HG03039 (cell line): ENCODE results near the gene CBLB.
"Not testable (repeated sequence)": the region's sequence is repeated elsewhere in the genome, so short reads cannot be mapped to it uniquely, and the experiment has no call there.

ENCODE experiments used
- ATAC-seq: cut with Tn5 transposase; IDR thresholded peaks from one replicate; pipeline ENCODE4 v1.9.1; 2021; ENCODE audit warnings: mild to moderate bottlenecking, moderate library complexity; ENCODE audit not compliant: unreplicated experiment

The CBLB gene

DNA sequence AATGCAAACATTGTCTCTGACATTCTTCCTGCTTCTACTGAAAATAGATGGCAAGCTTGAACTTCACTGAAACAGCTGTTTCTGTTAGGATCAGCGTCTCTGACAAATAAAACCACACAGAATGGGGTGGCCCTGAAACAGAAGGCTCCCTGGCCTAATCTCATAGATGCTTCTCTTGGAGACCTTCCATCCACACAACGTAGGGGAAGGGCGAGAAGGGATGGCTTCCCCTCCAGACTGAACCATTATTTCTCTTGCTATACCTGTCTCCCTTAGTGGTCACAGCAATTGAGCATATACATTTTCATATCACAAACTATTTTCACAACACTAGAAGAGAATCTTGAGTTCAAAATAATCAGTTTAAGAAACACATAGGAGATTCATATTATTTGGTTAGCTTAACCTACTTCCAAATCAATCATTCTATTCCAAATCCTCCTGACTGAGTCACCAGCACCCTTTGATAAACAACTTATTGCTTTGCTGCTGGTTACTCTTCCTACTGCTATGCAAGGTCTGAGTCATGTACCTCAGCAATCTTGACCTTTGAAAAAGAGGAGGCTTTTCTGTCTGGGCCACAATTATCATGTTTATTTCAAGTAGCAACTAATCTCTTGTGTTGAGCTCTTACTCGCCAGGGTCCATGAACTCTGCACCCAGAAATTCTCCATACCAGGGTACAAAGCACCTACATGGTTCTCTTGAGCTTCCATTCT is 45.5 kb downstream of the CBLB start:
- no peak for ATAC-seq

- ATAC-seq: no peak
Measured at GRCh38 chr3:105822171-105823123, 46.4 kb downstream of the CBLB start.

GRCh38 chr3:105821433-105821832 is 47.4 kb downstream of the CBLB start:
- no peak for ATAC-seq

DNA sequence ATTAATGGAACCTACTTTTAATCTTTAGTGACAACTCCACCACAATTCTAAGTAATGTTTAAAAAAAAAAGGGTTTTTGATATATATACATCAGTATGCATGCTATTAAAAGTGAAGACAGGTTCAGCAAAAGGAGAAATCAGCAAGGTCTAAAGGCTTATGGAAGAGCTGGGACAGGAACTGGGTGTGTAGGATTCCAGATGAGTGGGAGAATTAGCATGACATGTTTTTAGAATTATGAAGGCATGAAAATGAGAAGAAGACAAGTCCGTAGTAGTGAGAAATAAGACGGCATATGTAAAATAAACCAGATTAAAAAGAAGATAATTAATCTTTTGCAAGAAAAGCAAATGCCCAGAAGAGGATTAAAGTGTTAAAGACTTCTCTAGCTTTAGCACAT is 52.0 kb downstream of the CBLB start:
- no peak for ATAC-seq

DNA sequence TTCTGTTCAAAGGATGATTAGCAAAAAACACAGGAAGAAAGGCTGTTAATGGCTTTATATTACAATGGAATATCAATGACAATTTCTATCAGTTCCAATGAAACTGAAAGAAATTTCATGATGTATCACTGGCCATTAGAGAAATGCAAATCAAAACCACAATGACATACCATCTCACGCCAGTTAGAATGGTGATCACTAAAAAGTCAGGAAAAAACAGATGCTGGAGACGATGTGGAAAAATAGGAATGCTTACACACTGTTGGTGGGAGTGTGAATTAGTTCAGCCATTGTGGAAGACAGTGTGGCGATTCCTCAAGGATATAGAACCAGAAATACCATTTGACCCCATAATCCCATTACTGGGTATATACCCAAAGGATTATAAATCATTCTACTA is 53.5 kb downstream of the CBLB start:
- not testable (repeated sequence) for ATAC-seq

DNA sequence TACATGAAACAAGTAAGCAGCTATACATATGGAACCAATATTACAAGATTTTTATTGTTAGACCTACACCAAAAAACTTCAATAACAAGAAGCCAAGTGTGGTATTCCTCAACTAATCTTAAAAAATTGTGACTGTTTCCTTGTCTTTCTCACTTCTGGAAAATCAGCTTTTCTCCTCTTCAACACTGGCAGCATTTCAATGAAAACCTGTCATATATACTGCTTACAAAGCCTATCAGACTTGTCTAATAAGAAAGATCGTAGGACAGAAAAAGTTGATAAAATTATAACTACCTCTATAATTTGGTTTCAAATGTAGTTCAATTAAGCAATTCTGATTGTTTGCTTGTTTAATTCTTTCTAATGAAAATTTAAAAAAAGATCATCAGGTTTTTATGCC is 55.1 kb downstream of the CBLB start:
- ATAC-seq: no peak

GRCh38 chr3:105812194-105812586 is 56.6 kb downstream of the CBLB start:
- no peak for ATAC-seq

DNA sequence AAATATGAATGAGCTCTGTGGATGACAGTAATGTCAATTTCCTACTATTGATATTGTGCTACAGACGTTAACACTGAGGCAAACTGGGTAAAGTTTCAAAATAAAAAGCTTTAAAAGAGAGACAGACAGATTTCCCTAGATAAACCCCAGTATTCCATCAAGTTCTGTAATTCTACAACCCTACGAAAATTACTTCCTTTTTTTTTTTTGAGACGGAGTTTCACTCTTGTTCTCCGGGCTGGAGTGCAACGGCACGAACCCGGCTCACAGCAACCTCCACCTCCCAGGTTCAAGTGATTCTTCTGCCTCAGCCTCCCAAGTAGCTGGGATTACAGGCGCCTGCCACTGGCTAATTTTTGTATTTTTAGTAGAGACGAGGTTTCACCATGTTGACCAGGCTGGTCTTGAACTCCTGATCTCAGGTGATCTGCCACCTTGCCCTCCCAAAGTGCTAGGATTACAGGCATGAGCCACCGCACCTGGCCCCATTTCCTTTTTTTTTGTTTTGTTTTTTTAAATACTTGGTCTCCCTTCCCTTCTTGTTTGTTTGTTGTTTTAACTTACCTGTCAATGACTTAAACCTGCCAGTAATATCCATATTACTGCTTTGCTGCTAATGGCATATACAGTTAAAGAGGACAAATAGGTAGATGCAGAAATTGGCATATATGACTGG is 57.2 kb downstream of the CBLB start:
- no peak for ATAC-seq

GRCh38 chr3:105809208-105809888 is 59.5 kb downstream of the CBLB start:
- ATAC-seq: no peak

DNA sequence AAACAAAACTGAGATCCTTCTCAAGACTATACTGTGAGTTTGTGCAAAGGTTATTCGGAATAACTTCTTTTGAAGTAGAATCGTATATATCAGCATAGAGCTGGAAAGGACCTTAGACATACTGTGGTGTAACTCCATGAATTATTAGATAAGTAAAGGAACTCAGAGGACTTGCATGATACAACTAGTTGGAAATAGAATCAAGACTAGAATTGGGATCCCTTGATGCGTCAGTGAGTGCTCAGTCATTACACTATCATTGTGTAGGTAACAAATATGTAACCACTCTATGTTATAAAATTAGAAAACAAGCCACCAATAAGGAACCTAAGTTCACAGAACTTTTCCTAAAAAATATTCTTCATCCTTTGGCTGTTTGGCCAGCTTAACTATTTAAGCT is 61.1 kb downstream of the CBLB start:
- no peak for ATAC-seq

GRCh38 chr3:105807146-105807545 is 61.7 kb downstream of the CBLB start:
- no peak for ATAC-seq

- no peak for ATAC-seq
Measured at GRCh38 chr3:105806359-105806758, 62.5 kb downstream of the CBLB start.

DNA sequence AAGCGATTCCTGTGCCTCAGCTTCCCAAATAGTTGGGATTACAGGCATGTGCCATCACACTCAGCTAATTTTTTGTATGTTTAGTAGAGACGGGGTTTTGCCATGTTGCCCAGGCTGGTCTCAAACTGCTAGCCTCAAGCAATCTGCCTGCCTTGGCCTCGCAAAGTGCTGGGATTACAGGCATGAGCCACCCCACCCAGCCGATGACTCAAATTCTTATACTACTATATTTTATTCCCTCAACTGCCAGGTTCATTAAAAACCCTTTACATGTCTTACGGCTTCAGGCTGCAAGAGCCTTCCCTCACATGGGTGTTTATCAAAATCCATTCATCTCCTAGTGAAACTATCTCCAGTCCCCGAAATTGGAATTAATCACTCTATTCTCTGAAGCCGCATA is 63.4 kb downstream of the CBLB start:
- ATAC-seq: no peak

- ATAC-seq: no peak
Measured at GRCh38 chr3:105802118-105802706, 66.6 kb downstream of the CBLB start.

- no peak for ATAC-seq
Measured at GRCh38 chr3:105801397-105801796, 67.4 kb downstream of the CBLB start.

- no peak for ATAC-seq
Measured at GRCh38 chr3:105800320-105800719, 68.5 kb downstream of the CBLB start.

- ATAC-seq: no peak
Measured at GRCh38 chr3:105799286-105799685, 69.5 kb downstream of the CBLB start.

DNA sequence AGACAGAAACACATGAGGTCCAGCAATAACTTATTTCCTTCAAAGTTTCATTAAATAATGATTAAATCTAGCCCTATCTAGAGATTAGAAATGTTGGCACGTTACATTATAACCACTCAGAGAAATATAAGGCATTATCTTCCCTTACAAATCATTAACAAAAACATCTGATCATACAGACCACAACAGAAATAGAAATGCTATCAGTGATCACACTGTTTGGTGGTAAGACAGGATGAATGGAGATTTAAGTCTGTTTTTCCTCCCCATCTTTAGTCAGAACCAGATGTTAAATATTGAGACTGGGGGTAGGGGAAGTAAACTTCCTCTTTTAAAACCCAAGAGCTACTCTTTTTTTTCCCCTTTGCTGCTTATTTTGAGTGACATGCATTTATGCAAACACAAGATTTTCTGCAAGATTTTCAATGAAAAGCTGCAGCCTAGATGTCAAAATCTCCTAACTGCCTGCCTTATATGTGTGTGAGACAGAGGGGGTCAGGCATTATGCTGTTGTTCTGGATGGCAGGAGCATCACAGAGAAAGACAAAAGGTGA is 70.4 kb downstream of the CBLB start:
- ATAC-seq: no peak

DNA sequence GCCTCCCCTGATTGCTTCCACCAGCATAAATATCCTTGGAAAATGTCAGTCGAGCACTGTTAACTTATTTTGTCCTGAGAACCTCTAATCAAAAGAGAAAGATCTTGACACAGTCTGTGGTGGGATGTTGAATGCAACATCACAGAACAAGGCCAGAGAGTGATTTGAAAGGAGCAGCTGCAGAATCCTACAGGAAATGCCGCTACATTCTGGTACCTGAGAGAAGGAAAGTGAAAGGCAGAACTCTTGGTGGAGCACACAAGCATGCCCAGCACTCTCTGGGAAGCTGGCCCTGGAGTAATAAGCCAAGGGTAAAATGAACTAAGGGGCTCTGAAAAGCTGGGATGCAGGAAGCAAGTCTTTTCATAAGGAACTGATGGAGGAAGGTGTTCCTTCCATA is 75.8 kb downstream of the CBLB start:
- ATAC-seq: no peak
